BLaER1 treated with 17β-estradiol and CSF1 and Interleukin-3, amounts not matched to agents 10 nM and 100 nM (cell line): ENCODE data around the gene DYNC2H1.
"Not testable (repeated sequence)": the region's sequence is repeated elsewhere in the genome, so short reads cannot be mapped to it uniquely, and the experiment has no call there.

Experiments used
- H3K27ac ChIP-seq, 11 experiments: shearing (Covaris generic); formaldehyde crosslinking; 2 replicates each; pipeline ENCODE4 v1.8.1; 2022
- H3K27me3 ChIP-seq, 11 experiments: shearing (Covaris generic); formaldehyde crosslinking; 2 replicates each; pipeline ENCODE4 v1.8.1; 2022
- H3K36me3 ChIP-seq, 11 experiments: shearing (Covaris generic); formaldehyde crosslinking; 2 replicates each; pipeline ENCODE4 v1.8.1; 2022
- H3K4me1 ChIP-seq, 10 experiments: shearing (Covaris generic); formaldehyde crosslinking; 2 replicates each; pipeline ENCODE4 v1.8.1; 2022
- H3K4me2 ChIP-seq, 11 experiments: shearing (Covaris generic); formaldehyde crosslinking; 2 replicates each; pipeline ENCODE4 v1.8.1; 2022
- H3K4me3 ChIP-seq, 10 experiments: shearing (Covaris generic); formaldehyde crosslinking; 2 replicates each; pipeline ENCODE4 v1.8.1; 2022
- H3K9ac ChIP-seq, 11 experiments: shearing (Covaris generic); formaldehyde crosslinking; 2 replicates each; pipeline ENCODE4 v1.8.1; 2022
- H3K9me3 ChIP-seq, 11 experiments: shearing (Covaris generic); formaldehyde crosslinking; replicated peaks in 1 of 11; 2 replicates each; pipeline ENCODE4 v1.8.1; 2022
- H4K20me1 ChIP-seq, 11 experiments: shearing (Covaris generic); formaldehyde crosslinking; 2 replicates each; pipeline ENCODE4 v1.8.1; 2022
- Cebpa-rat ChIP-seq, 11 experiments: shearing (Covaris generic); IDR thresholded peaks; 2 replicates each; pipeline ENCODE4 v1.8.1; 2022

The DYNC2H1 gene

GRCh38 chr11:103110391-103110790 is 1.2 kb downstream of the DYNC2H1 start:
- Histone ChIP-seq H4K20me1 (no peaks in the 10 kb centered on the region), H3K27ac (peak overlapping the region in 1 of 11 experiments; percentile 85; a peak in 2 of 22 replicates), H3K4me2 (peak overlapping the region; percentile 77 to 97 (median 90)), H3K4me3 (peak overlapping the region; percentile 56 to 74 (median 71); a peak in 18 of 20 replicates), H3K27me3 (no peaks in the 10 kb centered on the region), H3K4me1 (peaks cover 13 to 39% (median 18%) of the 10 kb centered on the region in 10 experiments), H3K36me3 (peaks cover 0 to 11% (median 0%) of the 10 kb centered on the region in 11 experiments; a peak in 4 of 22 replicates), H3K9ac (peak overlapping the region in 3 of 11 experiments; percentile 78 to 80 (median 78); a peak in 4 of 22 replicates), H3K9me3 (no peaks in the 10 kb centered on the region)
- no peak for TF ChIP-seq Cebpa-rat (IDR thresholded peaks at IDR 0.05)

GRCh38 chr11:103111400-103111799 is 2.2 kb downstream of the DYNC2H1 start:
- H3K4me2 ChIP-seq, result peak overlapping the region in 4 of 11 experiments; percentile 14 to 97 (median 92); a peak in 5 of 22 replicates
- H3K9ac ChIP-seq, result no peak overlapping the region
- H3K4me3 ChIP-seq, result no peak overlapping the region; a peak in 1 of 20 replicates

GRCh38 chr11:103112364-103112763 is 3.1 kb downstream of the DYNC2H1 start:
- Histone ChIP-seq H3K27me3 (no peaks in the 10 kb centered on the region), H3K9ac (peak overlapping the region in 2 of 11 experiments; percentile 8 to 41; a peak in 1 of 22 replicates), H3K9me3 (no peaks in the 10 kb centered on the region), H3K4me3 (no peak overlapping the region), H3K27ac (no peak overlapping the region; a peak in 1 of 22 replicates), H3K4me2 (peak overlapping the region in 4 of 11 experiments; percentile 10 to 97 (median 55); a peak in 6 of 22 replicates), H4K20me1 (no peaks in the 10 kb centered on the region), H3K4me1 (peaks cover 13 to 39% (median 18%) of the 10 kb centered on the region in 10 experiments), H3K36me3 (peaks cover 0 to 14% (median 0%) of the 10 kb centered on the region in 11 experiments; a peak in 5 of 22 replicates)
- TF ChIP-seq Cebpa-rat (IDR thresholded peaks at IDR 0.05), result no peak

More at GRCh38 chr11:103111400-103111799, 2.2 kb downstream of the DYNC2H1 start:
- no peak for TF ChIP-seq Cebpa-rat (IDR thresholded peaks at IDR 0.05)
- Histone ChIP-seq H3K9me3 (no peaks in the 10 kb centered on the region), H3K4me1 (peaks cover 13 to 39% (median 18%) of the 10 kb centered on the region in 10 experiments), H4K20me1 (no peaks in the 10 kb centered on the region), H3K36me3 (peaks cover 0 to 14% (median 0%) of the 10 kb centered on the region in 11 experiments; a peak in 4 of 22 replicates), H3K27ac (no peak overlapping the region), H3K27me3 (no peaks in the 10 kb centered on the region)

GRCh38 chr11:103114836-103115235 is 5.6 kb downstream of the DYNC2H1 start:
- Histone ChIP-seq H3K4me2 (no peak overlapping the region), H3K27ac (no peak overlapping the region), H3K4me3 (no peak overlapping the region), H3K4me1 (peaks cover 4 to 29% (median 8%) of the 10 kb centered on the region in 10 experiments), H3K27me3 (no peaks in the 10 kb centered on the region), H4K20me1 (no peaks in the 10 kb centered on the region), H3K36me3 (peaks cover 0 to 29% (median 0%) of the 10 kb centered on the region in 11 experiments; a peak in 5 of 22 replicates), H3K9ac (no peak overlapping the region), H3K9me3 (no peaks in the 10 kb centered on the region)
- no peak for TF ChIP-seq Cebpa-rat (IDR thresholded peaks at IDR 0.05)

GRCh38 chr11:103125462-103125861 is 16.2 kb downstream of the DYNC2H1 start:
- H3K9ac ChIP-seq, result no peak overlapping the region
- peaks cover 0 to 61% (median 6%) of the 10 kb centered on the region in 11 experiments; a peak in 11 of 22 replicates for H3K36me3 ChIP-seq
- H3K27me3 ChIP-seq, result no peaks in the 10 kb centered on the region
- H3K27ac ChIP-seq, result no peak overlapping the region
- peaks cover 0 to 14% (median 0%) of the 10 kb centered on the region in 10 experiments; a peak in 9 of 20 replicates for H3K4me1 ChIP-seq
- H4K20me1 ChIP-seq, result no peaks in the 10 kb centered on the region
- no peak overlapping the region for H3K4me2 ChIP-seq
- no peak for TF ChIP-seq Cebpa-rat (IDR thresholded peaks at IDR 0.05)
- no peaks in the 10 kb centered on the region for H3K9me3 ChIP-seq
- no peak overlapping the region for H3K4me3 ChIP-seq

GRCh38 chr11:103141986-103142385 is 32.8 kb downstream of the DYNC2H1 start:
- H3K4me2 ChIP-seq, H4K20me1 ChIP-seq, H3K9me3 ChIP-seq, H3K9ac ChIP-seq, H3K27me3 ChIP-seq, H3K27ac ChIP-seq, H3K4me3 ChIP-seq, H3K4me1 ChIP-seq: not testable (repeated sequence)
- peaks cover 0 to 42% (median 0%) of the 10 kb centered on the region in 11 experiments; a peak in 6 of 22 replicates for H3K36me3 ChIP-seq

GRCh38 chr11:103147627-103148026 is 38.4 kb downstream of the DYNC2H1 start:
- H3K9ac ChIP-seq, result no peak overlapping the region
- no peak overlapping the region for H3K4me3 ChIP-seq
- peaks cover 0 to 44% (median 0%) of the 10 kb centered on the region in 11 experiments; a peak in 4 of 22 replicates for H3K36me3 ChIP-seq
- no peak for TF ChIP-seq Cebpa-rat (IDR thresholded peaks at IDR 0.05)
- H4K20me1 ChIP-seq, result no peaks in the 10 kb centered on the region
- no peaks in the 10 kb centered on the region for H3K27me3 ChIP-seq
- H3K9me3 ChIP-seq, result no peaks in the 10 kb centered on the region
- H3K27ac ChIP-seq, result no peak overlapping the region
- H3K4me2 ChIP-seq, result no peak overlapping the region
- H3K4me1 ChIP-seq, result no peaks in the 10 kb centered on the region

- H3K4me1 ChIP-seq, result no peaks in the 10 kb centered on the region
- TF ChIP-seq Cebpa-rat (IDR thresholded peaks at IDR 0.05), result no peak
- H4K20me1 ChIP-seq, result no peaks in the 10 kb centered on the region
- peaks cover 0 to 56% (median 0%) of the 10 kb centered on the region in 11 experiments; a peak in 5 of 22 replicates for H3K36me3 ChIP-seq
- H3K4me2 ChIP-seq, result no peak overlapping the region
- no peak overlapping the region for H3K4me3 ChIP-seq
- no peak overlapping the region for H3K9ac ChIP-seq
- no peak overlapping the region for H3K27ac ChIP-seq
- H3K9me3 ChIP-seq, result no peaks in the 10 kb centered on the region
- H3K27me3 ChIP-seq, result no peaks in the 10 kb centered on the region
Observed at GRCh38 chr11:103157542-103157941, 48.3 kb downstream of the DYNC2H1 start.

- no peak overlapping the region for H3K27ac ChIP-seq
- H4K20me1 ChIP-seq, result no peaks in the 10 kb centered on the region
- no peak overlapping the region for H3K4me3 ChIP-seq
- TF ChIP-seq Cebpa-rat (IDR thresholded peaks at IDR 0.05), result no peak
- no peak overlapping the region for H3K9ac ChIP-seq
- no peaks in the 10 kb centered on the region for H3K9me3 ChIP-seq
- no peaks in the 10 kb centered on the region for H3K4me1 ChIP-seq
- H3K36me3 ChIP-seq, result peaks cover 0 to 68% (median 8%) of the 10 kb centered on the region in 11 experiments; a peak in 13 of 22 replicates
- H3K27me3 ChIP-seq, result no peaks in the 10 kb centered on the region
- no peak overlapping the region for H3K4me2 ChIP-seq
Observed at GRCh38 chr11:103164093-103164796, 55.0 kb downstream of the DYNC2H1 start.
